ENCODE measurements around the gene APEH.
A peak's percentile ranks its signal among the peaks of the same experiment; 100 is the strongest.

DNA sequence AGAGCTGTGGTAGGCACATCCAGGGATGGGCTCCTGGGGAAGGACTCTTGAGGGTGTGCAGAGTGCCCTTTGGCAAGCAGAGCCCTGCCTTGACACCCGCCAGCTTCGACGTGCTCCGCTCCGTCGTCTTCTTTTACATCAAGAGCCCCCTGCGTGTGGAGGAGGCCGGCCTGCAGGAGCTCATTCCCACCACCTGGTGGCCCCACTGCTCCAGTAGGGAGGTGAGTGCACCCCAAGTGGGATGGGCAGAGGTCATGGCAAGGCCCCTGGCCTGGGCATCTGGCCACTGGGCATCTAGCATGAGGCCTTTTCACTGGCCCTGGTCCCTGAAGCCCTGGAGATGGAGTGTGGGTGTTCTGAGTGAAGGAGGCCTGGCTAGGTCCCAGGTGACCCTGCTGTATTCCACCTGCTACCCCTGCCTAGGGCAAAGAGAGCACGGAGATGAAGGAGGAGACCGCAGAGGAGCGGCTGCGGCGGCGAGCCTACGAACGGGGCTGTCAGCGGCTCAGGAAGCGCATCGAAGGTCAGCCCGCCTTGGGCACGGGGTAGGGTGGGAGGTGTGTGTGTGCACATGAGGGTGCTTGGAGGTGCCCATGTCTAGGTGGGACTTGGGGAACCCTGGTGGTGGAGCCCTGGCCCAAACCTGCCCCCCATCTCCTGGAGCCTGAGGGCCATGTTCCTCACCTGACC is 27.4 kb downstream of the APEH start:
- TF ChIP-seq POLR2AphosphoS5 (IDR thresholded peaks at IDR 0.05; ENCODE audit: low read depth): no peak
- TF ChIP-seq EZH2phosphoT487 (IDR thresholded peaks at IDR 0.05; ENCODE audit: unreplicated experiment): no peak
- TF ChIP-seq, protein P1, sequence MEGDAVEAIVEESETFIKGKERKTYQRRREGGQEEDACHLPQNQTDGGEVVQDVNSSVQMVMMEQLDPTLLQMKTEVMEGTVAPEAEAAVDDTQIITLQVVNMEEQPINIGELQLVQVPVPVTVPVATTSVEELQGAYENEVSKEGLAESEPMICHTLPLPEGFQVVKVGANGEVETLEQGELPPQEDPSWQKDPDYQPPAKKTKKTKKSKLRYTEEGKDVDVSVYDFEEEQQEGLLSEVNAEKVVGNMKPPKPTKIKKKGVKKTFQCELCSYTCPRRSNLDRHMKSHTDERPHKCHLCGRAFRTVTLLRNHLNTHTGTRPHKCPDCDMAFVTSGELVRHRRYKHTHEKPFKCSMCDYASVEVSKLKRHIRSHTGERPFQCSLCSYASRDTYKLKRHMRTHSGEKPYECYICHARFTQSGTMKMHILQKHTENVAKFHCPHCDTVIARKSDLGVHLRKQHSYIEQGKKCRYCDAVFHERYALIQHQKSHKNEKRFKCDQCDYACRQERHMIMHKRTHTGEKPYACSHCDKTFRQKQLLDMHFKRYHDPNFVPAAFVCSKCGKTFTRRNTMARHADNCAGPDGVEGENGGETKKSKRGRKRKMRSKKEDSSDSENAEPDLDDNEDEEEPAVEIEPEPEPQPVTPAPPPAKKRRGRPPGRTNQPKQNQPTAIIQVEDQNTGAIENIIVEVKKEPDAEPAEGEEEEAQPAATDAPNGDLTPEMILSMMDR (conservative IDR thresholded peaks at IDR 0.05; ENCODE audit: low read depth in 2 of 2): peak; percentile 67 to 81
- no peak for TF ChIP-seq CREB1 (CRISPR knock-in tag; IDR thresholded peaks at IDR 0.05; ENCODE audit: low read depth)
- no peak for TF ChIP-seq JUNB (IDR thresholded peaks at IDR 0.05; ENCODE audit: unreplicated experiment)
- no peak for TF ChIP-seq EZH2 (IDR thresholded peaks at IDR 0.05; ENCODE audit: low read depth, unreplicated experiment)
- TF ChIP-seq, protein P2, sequence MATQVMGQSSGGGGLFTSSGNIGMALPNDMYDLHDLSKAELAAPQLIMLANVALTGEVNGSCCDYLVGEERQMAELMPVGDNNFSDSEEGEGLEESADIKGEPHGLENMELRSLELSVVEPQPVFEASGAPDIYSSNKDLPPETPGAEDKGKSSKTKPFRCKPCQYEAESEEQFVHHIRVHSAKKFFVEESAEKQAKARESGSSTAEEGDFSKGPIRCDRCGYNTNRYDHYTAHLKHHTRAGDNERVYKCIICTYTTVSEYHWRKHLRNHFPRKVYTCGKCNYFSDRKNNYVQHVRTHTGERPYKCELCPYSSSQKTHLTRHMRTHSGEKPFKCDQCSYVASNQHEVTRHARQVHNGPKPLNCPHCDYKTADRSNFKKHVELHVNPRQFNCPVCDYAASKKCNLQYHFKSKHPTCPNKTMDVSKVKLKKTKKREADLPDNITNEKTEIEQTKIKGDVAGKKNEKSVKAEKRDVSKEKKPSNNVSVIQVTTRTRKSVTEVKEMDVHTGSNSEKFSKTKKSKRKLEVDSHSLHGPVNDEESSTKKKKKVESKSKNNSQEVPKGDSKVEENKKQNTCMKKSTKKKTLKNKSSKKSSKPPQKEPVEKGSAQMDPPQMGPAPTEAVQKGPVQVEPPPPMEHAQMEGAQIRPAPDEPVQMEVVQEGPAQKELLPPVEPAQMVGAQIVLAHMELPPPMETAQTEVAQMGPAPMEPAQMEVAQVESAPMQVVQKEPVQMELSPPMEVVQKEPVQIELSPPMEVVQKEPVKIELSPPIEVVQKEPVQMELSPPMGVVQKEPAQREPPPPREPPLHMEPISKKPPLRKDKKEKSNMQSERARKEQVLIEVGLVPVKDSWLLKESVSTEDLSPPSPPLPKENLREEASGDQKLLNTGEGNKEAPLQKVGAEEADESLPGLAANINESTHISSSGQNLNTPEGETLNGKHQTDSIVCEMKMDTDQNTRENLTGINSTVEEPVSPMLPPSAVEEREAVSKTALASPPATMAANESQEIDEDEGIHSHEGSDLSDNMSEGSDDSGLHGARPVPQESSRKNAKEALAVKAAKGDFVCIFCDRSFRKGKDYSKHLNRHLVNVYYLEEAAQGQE (IDR thresholded peaks at IDR 0.05; ENCODE audit: unreplicated experiment): no peak
- TF ChIP-seq ZNF114 (CRISPR knock-in tag; IDR thresholded peaks at IDR 0.05): no peak

Data from GM23338 (cell line).